AG08395 (cell line): Measurements from ENCODE around the gene OCIAD1.
"Not testable (repeated sequence)": the region's sequence is repeated elsewhere in the genome, so short reads cannot be mapped to it uniquely, and the experiment has no call there.

ENCODE experiments used
- DNase-seq: peaks from one replicate; pipeline ENCODE4 v3.0.0; 2012; ENCODE audit warnings: mixed read lengths, low spot score

OCIAD1 gene

DNA sequence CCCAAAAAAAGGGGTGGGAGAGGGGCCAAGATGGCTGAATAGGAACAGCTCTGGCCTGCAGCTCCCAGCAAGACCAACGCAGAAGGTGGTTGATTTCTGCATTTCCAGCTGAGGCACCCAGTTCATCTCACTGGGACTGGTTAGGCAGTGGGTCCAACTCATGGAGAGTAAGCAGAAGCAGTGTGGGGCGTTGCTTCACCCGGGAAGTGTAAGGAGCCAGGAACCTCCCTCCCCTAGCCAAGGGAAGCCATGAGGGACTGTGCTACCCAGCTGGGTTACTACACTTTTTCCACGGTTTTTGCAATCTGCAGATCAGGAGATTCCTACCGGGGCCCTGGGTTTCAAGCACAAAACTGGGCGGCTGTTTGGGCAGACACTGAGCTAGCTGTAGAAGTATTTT, 13.9 kb upstream of the OCIAD1 start:
- DNase-seq, result no peak

DNA sequence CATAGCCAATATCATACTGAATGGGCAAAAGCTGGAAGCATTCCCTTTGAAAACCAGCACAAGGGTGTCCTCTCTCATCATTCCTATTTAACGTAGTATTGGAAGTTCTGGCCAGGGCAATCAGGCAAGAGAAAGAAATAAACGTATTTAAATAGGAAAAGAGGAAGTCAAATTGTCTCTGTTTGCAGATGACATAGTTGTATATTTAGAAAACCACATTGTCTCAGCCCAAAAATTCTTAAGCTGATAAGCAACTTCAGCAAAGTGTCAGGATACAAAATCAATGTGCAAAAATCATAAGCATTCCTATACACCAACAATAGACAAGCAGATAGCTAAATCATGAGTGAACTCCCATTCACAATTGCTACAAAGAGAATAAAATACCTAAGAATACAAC, 9.5 kb upstream of the OCIAD1 start:
- not testable (repeated sequence) for DNase-seq

DNA sequence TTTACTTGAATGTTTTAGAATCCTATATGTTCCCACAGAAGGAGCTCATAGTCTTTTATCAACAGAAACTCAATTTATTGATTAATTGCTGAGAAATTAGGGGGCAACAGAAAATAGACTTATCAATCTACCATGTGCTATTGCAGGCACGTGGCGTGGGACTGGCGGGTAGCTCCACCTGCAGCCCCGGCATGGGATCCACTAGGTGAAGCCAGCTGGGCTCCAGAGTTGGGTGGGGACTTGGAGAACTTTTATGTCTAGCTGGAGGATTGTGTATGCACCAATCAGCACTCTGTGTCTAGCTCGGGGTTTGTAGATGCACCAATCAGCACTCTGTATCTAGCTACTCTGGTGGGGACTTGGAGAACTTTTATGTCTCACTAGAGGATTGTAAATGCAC, 3.3 kb upstream of the OCIAD1 start:
- DNase-seq, result no peak

DNA sequence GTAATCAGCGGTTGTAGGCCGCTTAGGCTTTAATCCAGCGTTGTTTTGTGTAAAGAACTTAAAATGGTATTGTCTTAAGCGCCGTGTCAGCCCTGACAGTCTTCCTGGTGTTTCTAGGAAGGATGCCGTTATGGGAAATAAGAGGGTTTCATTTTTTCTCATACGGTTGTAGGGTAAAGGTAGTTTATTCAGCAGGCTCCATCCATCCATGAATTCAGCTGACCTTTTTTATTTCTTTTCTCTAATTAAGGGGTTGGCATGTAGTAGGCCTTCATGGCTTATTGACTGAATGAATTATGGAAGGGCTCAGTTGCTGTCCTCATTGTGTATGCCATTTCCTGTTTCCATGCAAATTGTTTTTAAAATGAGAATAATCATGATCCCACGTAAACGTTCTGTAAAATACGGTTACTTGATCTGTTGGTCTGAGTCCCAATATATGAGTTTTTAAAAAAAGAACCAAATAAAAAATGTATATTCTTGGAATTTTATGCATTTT, 693 bp downstream of the OCIAD1 start:
- DNase-seq, result peak; percentile 3

DNA sequence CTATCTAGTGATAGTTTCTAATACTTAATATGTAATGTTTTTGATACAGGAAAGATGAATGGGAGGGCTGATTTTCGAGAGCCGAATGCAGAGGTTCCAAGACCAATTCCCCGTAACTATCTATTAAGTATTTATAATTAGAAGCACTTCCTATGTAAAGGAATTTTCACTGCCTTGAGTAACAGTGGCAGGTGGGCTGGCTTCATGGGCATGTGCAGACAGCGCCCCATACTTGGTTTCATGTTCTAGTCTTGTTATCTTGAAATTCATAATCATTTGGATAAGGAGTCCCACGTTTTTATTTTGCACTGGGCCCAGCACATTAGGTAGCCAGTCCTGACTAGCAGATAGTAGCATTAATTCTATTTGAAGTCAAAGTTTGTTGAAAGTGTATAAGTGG, 1.7 kb downstream of the OCIAD1 start:
- no peak for DNase-seq

DNA sequence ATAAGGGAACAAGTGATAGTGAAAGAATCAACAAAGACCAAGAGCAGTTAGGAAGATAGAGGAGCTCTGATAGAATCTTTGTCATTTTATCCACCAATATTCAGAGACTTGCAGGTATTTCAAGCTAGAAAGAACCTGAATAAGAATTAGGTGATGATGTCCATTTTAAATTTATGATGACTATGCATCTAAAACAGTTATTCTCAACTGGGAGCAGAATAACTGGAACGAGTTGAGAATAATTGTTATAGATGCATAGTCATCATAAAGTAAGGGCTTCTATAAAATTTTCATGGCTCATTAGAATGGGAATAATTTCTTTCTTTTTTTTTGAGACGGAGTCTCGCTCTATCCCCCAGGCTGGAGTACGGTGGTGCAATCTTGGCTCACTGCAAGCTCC, 5.8 kb downstream of the OCIAD1 start:
- DNase-seq, result no peak

DNA sequence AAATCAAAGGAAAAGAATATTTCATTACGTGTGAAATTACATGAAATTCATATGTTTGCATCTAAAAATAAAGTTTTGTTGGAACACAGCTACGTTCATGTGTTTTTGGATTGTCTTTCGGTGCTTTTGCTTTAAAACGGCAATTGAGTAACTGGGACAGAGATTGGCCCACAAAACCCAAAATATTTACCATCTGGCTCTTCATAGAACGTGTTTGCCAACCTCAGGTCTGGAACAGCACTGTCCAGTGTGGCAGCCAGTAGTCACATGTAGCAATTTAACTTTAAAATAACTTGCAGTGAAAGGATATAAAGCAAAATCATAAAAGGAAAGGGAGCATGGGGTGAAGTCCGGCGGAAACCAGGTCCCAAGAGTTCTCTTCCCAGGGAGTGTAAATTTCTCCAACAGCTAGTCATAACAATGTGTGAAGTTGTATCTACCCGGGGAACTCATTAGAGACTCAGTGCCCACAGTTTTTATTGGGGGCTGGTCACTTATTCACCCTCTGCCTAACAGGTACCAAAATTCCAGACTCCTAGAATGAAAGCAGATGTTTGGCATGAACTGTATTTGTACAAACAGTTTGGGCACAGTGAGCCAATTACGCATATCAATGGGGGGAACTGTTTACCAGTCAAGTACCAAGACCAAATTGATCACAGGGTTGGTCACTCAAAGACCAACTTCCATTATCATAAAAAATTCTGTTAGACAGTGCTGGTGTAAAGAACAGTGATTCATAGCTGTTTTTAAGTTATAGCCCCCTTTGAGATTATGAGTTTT, 10.3 kb downstream of the OCIAD1 start:
- no peak for DNase-seq

DNA sequence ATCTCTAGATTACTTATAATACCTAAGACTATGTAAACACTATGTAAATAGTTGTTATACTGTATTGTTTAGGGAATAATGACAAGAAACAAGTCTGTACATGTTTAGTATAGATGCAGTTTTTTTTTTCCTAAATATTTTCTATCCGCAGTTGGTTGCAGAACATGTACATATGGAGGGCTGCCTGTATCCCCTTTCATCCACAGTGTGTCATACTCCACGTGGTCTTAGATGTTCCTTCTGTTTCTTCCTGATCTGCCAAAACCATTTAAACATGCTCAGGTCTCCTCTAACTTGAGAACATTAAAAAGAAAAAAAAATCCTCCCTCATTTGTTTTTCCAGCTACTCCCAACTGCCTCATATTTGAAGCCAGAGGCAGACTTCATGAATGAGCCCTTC, 14.0 kb downstream of the OCIAD1 start:
- no peak for DNase-seq

DNA sequence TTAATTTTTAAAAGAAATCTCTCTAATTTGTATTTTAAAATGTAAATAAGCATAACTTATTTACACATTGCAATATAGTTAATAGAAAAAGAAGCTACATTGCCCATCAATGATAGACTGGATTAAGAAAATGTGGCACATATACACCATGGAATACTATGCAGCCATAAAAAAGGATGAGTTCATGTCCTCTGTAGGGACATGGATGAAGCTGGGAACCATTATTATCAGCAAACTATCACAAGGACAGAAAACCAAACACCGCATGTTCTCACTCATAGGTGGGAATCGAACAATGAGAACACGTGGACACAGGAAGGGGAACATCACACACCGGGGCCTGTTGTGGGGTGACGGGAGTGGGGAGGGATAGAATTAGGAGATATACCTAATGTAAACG, 17.9 kb downstream of the OCIAD1 start:
- not testable (repeated sequence) for DNase-seq

DNA sequence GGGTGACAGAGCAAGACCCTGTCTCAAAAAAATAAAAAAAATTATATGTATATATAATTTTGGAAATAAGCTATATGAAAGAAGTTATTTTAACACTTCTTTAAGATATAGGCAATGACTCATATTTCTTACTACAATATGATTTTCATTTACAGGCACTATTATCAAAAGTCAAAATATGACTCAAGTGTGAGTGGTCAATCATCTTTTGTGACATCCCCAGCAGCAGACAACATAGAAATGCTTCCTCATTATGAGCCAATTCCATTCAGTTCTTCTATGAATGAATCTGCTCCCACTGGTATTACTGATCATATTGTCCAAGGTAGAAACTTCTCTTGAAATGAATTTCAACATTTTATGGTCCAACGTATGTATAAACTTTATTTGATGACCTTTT, 20.8 kb downstream of the OCIAD1 start:
- no peak for DNase-seq

DNA sequence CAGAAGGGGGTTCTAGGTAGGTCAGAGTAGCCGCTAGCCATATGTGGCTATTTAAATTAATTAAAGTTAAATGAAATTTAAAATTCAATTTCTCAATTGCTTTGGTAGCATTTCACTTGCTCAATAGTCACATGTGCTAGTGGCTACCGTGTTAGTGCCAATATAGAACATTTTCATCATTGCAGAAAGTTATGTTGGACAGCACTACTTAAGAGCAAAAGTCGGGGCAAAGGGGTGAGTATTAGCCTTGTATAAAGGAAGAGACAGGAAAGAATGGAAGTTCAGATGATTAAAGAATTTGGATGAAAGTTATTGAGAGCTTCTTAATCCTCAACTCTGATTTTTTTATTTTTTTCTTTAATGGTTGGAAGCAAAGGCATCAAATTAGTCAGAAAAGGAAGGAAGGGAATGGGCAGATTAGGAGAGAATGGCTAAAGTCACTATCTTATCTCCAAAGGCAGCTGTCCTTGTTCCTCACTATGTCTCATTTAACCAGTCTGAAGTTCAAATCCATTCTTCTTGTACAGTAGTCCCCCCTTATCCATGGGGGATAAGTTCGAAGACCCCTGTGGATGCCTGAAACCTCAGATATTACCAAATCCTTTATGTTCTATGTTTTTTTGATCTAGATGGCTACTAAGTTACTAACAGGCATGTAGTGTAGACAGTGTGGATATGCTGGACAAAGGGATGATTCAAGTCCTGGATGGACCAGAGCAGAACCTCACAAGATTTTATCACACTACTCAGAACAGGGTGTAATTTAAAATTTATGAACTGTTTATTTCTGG, 22.9 kb downstream of the OCIAD1 start:
- DNase-seq, result no peak

DNA sequence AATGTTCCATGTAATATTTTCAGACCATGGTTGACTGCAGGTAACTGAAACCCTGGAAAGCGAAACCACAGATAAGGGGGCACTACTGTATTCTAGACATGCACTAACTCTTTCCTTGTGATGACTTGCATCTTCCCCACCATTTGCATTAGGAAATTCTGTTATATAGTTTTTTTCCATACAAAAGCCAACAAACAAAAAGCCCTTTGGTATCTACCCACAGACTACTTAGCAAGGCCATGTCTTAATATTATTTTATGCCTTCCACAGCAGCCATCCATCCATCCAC, 23.5 kb downstream of the OCIAD1 start:
- DNase-seq, result no peak

DNA sequence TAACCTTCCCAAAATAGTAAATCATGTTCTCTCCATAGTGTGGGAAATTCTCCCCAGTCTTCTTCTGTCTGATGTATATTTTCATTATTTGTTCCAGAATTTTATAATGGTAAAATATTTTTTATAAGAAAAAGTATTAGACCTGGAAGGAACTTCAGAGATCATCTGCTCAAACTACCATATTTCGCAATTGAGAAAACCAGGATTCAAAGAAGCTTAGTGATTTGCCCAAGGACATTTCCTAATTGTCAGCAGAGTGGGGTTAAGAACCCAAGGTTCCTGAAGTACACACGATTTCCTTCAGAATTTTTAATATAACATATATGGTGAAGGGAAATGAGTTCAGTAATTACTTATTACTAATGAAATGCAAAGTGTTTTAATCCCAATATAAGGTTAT, 24.1 kb downstream of the OCIAD1 start:
- DNase-seq, result no peak

DNA sequence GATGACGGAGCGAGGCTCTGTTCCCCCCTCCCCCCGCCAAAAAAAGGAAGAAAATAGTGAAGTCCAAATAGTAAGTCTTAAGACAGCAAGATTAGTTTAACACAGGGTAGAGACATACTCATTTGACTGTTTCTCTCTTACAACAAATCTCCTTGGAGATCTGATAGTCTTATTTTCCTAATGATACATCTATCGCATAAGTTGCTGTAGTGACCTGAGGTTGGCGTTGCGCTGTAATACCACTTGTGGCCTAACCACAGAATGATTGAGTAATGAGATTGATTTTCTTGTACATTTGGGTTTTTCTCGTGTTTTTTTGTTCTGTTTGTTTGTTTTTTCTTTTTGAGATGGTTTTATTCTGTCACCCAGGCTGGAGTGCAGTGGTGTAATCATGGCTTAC, 27.2 kb downstream of the OCIAD1 start:
- DNase-seq, result no peak

DNA sequence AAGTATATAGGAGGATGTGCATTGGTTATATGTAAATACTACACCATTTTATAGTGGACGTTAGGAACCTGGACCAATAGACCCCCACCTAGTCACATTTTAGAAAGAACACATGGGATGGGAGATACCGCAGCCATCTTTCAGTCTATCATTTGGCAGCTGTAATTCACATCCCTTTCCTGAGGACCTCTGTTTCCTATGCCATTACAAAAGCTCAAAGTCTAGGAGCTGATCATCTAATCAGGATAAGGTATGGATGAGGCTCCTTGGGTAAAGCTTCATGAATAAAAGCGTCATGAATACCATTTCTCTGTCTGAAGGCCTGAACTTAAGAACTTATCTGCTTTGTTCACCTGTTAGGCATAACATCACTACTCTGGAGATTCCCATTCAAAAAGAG, 31.1 kb downstream of the OCIAD1 start:
- DNase-seq, result no peak

DNA sequence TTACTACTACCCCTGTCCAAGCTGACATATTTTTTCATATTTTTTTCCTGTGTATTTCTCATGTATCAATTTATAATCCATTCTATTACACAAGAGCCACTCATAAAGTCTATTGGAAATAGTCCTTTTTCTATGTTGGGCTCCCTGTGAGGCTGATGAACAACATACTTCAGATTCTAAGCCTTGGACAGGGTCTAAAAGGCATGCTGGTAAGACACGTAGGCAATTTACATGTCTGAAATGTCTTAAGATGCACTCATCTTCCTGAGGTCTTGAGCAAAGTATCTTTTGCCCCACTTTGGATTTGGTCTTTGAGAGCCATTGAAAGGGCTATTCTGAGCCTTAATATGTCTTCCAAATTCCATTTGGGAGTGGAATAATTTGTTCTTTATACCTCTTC, 31.8 kb downstream of the OCIAD1 start:
- no peak for DNase-seq

DNA sequence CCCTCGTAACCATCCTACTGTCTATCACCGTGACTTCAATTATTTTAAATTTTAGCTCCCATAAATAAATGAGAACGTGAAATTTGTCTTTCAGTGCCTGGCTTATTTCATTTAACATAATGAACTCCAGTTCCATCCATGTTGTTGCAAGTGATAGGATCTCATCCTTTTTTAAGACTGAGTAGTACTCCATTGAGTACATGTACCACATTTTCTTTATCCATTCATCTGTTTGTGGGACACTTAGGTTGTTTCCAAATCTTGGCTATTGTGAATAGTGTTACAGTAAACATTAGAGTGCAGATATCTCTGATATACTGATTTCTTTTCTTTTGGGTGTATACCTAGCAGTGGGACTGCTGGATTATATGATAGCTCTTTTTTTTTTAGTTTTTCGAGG, 32.8 kb downstream of the OCIAD1 start:
- no peak for DNase-seq

DNA sequence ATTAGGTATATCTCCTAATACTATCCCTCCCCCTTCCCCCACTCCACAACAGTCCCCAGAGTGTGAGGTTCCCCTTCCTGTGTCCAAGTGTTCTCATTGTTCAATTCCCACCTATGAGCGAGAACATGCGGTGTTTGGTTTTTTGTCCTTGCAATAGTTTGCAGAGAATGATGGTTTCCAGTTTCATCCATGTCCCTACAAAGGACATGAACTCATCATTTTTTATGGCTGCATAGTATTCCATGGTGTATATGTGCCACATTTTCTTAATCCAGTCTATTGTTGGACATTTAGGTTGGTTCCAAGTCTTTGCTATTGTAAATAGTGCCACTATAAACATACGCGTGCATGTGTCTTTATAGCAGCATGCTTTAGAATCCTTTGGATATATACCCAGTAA, 33.8 kb downstream of the OCIAD1 start:
- not testable (repeated sequence) for DNase-seq

DNA sequence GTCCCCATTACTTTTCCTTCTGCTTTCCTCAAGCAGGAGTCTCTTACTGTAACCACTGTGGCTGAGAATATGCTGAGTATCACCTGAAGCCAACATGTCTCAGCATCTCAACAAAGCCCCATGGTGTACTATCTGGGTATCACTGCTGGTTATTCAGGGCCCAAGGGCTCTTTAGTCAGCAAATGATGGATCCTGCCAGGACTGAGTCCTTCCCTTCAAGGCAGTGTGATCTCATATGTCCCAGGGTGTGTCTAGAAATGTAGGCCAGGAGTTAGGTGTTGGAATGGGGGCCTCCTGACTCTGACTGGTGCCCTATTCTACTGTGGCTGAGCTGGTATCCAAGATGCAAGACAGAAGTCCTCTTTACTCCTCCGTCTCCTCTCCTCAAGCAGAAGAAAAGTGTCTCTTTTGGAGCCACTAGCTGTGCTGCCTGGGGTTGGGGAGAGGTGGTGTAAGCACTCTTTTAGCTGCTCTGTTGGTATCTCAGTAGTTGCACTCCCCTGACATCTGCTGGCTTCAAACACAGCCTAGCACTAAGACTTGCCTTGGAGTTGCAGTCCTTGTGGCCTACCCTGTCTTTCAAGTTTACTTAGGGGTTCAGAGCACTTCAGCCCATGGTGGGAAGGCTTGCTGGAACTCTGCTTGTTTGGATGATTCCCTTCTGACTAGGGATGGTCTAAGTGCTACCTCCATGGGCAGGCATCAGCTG, 47.1 kb downstream of the OCIAD1 start:
- DNase-seq, result no peak

DNA sequence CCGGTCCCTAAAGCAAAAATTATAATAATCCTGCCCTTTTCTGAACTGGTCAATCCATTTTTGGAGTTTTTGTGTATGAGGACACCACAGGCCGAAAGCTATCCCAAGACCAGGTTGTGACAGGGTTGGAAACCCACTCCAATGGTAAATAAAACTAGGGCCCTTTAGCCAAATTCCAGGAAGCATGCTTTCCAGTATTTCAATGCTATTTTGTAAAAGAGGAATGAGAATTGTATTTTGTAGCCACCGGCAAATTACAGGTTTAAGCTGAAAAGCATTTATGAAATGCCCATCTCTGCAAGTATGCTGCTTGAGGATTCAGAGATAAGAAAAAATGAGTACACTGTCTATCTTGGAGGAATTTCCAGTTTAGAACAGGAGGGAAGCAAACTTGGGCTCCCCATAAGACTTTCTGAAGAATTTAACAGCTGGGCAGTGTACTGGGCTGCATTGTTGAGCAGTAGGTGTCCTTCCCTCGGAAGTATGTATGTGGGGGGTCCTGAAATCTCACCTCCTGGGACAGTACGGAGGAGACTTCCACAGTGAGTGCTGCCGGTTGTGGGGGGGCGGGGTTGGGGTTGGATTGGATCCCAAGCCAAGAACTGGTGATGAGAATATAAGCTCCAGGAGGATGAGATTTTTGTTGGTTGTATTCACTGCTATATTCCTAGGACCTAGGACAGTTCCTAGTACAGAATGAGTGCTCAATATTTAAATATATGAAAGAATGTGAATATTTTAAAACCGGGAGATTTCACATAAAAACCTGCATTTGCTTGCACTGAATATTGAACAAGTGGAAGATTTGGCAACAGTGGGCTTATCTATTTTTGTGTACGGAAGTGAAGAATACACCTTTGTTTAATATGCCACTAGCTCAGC, 48.9 kb downstream of the OCIAD1 start:
- DNase-seq, result no peak

DNA sequence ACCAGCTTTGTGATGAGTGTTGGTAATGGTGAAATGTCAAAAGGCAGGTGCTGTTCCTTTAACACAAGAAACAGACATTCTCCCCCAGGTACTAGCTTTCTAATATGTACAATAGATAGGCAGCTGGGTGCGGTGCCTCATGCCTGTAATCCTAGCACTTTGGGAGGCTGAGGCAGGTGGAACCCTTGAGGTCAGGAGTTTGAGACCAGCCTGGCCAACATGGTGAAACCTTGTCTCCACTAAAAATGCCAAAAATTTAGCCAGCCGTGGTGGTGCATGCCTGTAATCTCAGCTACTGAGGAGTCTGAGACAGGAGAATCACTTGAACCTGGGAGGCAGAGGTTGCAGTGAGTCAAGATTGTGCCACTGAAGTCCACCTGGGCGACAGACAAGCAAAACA, 50.8 kb downstream of the OCIAD1 start:
- DNase-seq, result not testable (repeated sequence)

DNA sequence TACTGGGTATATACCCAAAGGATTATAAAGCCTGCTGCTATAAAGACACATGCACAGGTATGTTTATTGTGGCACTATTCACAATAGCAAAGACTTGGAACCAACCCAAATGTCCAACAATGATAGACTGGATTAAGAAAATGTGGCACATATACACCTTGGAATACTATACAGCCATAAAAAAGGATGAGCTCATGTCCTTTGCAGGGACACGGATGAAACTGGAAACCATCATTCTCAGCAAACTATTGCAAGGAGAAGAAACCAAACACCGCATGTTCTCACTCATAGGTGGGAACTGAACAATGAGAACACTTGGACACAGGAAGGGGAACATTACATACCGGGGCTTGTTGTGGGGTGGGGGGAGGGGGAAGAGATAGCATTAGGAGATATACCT, 58.9 kb downstream of the OCIAD1 start:
- DNase-seq, result not testable (repeated sequence)
